Measurements from ENCODE around the gene CCDC24.

- TF ChIP-seq CTCF (IDR thresholded peaks at IDR 0.05), result no peak
- TF ChIP-seq POLR2A (IDR thresholded peaks at IDR 0.05), result no peak
Measured at GRCh38 chr1:43958351-43959255, 32.8 kb upstream of the CCDC24 start.
